Fibroblast of pulmonary artery (primary cell): Measurements from ENCODE around the gene RALGPS2.

Experiments
- DNase-seq: peaks from one replicate; pipeline ENCODE4 v3.0.0-alpha.2; 2010; ENCODE audit warnings: low read depth
- H3K4me3 ChIP-seq: replicated peaks from 2 replicates; pipeline ENCODE4 v1.5.1; 2011; ENCODE audit warnings: low read depth, mild to moderate bottlenecking, control low read depth, low read length, moderate library complexity
- CTCF ChIP-seq: IDR thresholded peaks from 2 replicates; pipeline ENCODE4 v1.5.1; 2011; ENCODE audit warnings: mild to moderate bottlenecking, control low read depth, low read length, inconsistent platforms; ENCODE audit errors: missing control alignments

Gene RALGPS2

GRCh38 chr1:178727014-178727895 lies 2.2 kb downstream of the RALGPS2 start:
- DNase-seq = no peak
- TF ChIP-seq CTCF = no peak
- no peak overlapping the region for H3K4me3 ChIP-seq

GRCh38 chr1:178733972-178734371 lies 8.9 kb downstream of the RALGPS2 start:
- no peak for DNase-seq
- TF ChIP-seq CTCF = peak; percentile 30
- H3K4me3 ChIP-seq = no peak overlapping the region

- no peak for DNase-seq
- H3K4me3 ChIP-seq = no peak overlapping the region
- no peak for TF ChIP-seq CTCF
Observed at GRCh38 chr1:178738780-178739179, 13.7 kb downstream of the RALGPS2 start.

GRCh38 chr1:178739285-178740045 lies 14.4 kb downstream of the RALGPS2 start:
- no peak overlapping the region for H3K4me3 ChIP-seq
- DNase-seq = peak; percentile 35
- TF ChIP-seq CTCF = no peak

GRCh38 chr1:178740491-178740890 lies 15.4 kb downstream of the RALGPS2 start:
- no peak for TF ChIP-seq CTCF
- no peak for DNase-seq
- no peak overlapping the region for H3K4me3 ChIP-seq

GRCh38 chr1:178740924-178741323 lies 15.9 kb downstream of the RALGPS2 start:
- H3K4me3 ChIP-seq = no peak overlapping the region
- no peak for DNase-seq
- TF ChIP-seq CTCF = no peak
